ENCODE measurements around the gene BRAP.

GRCh38 chr12:111687255-111687654 lies 1.5 kb upstream of the BRAP start:
- TF ChIP-seq CTCF (IDR thresholded peaks at IDR 0.05) = no peak
- TF ChIP-seq POLR2A (IDR thresholded peaks at IDR 0.05) = no peak
- no peak for TF ChIP-seq POLR2AphosphoS5 (IDR thresholded peaks at IDR 0.05)

All from prostate gland (tissue), 2 donors.